OCI-LY7 (cell line): Measurements from ENCODE around the gene EFCAB5.

ENCODE experiments used
- EZH2phosphoT487 ChIP-seq: fragments of 200-600 bp; sonication (generic); IDR thresholded peaks from 2 replicates; pipeline ENCODE4 v1.6.1; 2018; ENCODE audit warnings: low read depth, borderline replicate concordance, mild to moderate bottlenecking, mixed run types, antibody characterized with exemption, low read length, moderate library complexity, mixed read lengths
- TF ChIP-seq, protein P1 (sequence below): fragments of 200-600 bp; sonication (generic); conservative IDR thresholded peaks from 2 replicates; pipeline ENCODE4 v1.5.1; 2014; ENCODE audit warnings: mild to moderate bottlenecking, antibody characterized with exemption, low read length, moderate library complexity, mixed read lengths

GRCh38 chr17:29973005-29973404 lies 31.6 kb downstream of the EFCAB5 start:
- TF ChIP-seq, protein P1, sequence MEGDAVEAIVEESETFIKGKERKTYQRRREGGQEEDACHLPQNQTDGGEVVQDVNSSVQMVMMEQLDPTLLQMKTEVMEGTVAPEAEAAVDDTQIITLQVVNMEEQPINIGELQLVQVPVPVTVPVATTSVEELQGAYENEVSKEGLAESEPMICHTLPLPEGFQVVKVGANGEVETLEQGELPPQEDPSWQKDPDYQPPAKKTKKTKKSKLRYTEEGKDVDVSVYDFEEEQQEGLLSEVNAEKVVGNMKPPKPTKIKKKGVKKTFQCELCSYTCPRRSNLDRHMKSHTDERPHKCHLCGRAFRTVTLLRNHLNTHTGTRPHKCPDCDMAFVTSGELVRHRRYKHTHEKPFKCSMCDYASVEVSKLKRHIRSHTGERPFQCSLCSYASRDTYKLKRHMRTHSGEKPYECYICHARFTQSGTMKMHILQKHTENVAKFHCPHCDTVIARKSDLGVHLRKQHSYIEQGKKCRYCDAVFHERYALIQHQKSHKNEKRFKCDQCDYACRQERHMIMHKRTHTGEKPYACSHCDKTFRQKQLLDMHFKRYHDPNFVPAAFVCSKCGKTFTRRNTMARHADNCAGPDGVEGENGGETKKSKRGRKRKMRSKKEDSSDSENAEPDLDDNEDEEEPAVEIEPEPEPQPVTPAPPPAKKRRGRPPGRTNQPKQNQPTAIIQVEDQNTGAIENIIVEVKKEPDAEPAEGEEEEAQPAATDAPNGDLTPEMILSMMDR: no peak
- no peak for TF ChIP-seq EZH2phosphoT487
